Measurements from ENCODE around the gene ZMYND15. TPM values are rescaled to one million over a fixed set of nuclear protein-coding genes. Genes with fewer than 3 reads are reported as not detected.

Gene ZMYND15
- total and polyA plus RNA-seq, 2 of the 13 experiments (the other 11 are each of a cell fraction or from before 2014, with no cell fraction given), result 0.24 to 2.7 TPM

GRCh38 chr17:4789951-4790704 is 50.5 kb downstream of the ZMYND15 start (continued):
- peak; percentile 66; the same call in 1 of the 2 replicates for TF ChIP-seq IRX3 (CRISPR knock-in tag; IDR thresholded peaks at IDR 0.05; ENCODE audit: borderline replicate concordance, low read depth)
- TF ChIP-seq SRSF1 (optimal IDR thresholded peaks at IDR 0.05; ENCODE audit: low read depth, low read length), result no peak
- no peak for TF ChIP-seq AGO1 (IDR thresholded peaks at IDR 0.05; ENCODE audit: low read depth, low read length, poor library complexity, severe bottlenecking)
- peak; percentile 19; the same call in 1 of the 2 replicates for TF ChIP-seq ZNF547 (CRISPR knock-in tag; IDR thresholded peaks at IDR 0.05)
- TF ChIP-seq SP140L (CRISPR knock-in tag; IDR thresholded peaks at IDR 0.05; ENCODE audit: borderline replicate concordance), result no peak
- TF ChIP-seq ZBTB25 (CRISPR knock-in tag; IDR thresholded peaks at IDR 0.05), result no peak; the same call in 1 of the 2 replicates
- TF ChIP-seq DRAP1 (CRISPR knock-in tag; IDR thresholded peaks at IDR 0.05), result no peak; the same call in 1 of the 2 replicates
- TF ChIP-seq PHF5A (CRISPR knock-in tag; IDR thresholded peaks at IDR 0.05; ENCODE audit: low read depth, unreplicated experiment), result no peak
- TF ChIP-seq JUN (CRISPR knock-in tag; IDR thresholded peaks at IDR 0.05), result no peak
- TF ChIP-seq LBX2 (CRISPR knock-in tag; IDR thresholded peaks at IDR 0.05; ENCODE audit: borderline replicate concordance), result no peak
- peak; percentile 76; the same call in 1 of the 2 replicates for TF ChIP-seq ZNF431 (CRISPR knock-in tag; IDR thresholded peaks at IDR 0.05; ENCODE audit: borderline replicate concordance, low read depth)
- TF ChIP-seq SMC3 (IDR thresholded peaks at IDR 0.05; ENCODE audit: low read length), result peak; percentile 26; the same call in 1 of the 2 replicates
- TF ChIP-seq SMARCE1 (IDR thresholded peaks at IDR 0.05; ENCODE audit: borderline replicate concordance), result no peak
- TF ChIP-seq ZNF124 (CRISPR knock-in tag; IDR thresholded peaks at IDR 0.05), result no peak
- no peak for TF ChIP-seq CHD4 (IDR thresholded peaks at IDR 0.05; ENCODE audit: borderline replicate concordance, low read length)
- TF ChIP-seq KLF11 (CRISPR knock-in tag; IDR thresholded peaks at IDR 0.05), result no peak
- TF ChIP-seq HCFC1 (IDR thresholded peaks at IDR 0.05; ENCODE audit: low read depth, low read length), result no peak
- TF ChIP-seq GFI1 (CRISPR knock-in tag; IDR thresholded peaks at IDR 0.05; ENCODE audit: borderline replicate concordance), result peak; percentile 22; the same call in 1 of the 2 replicates
- peak; percentile 17; the same call in 1 of the 2 replicates for TF ChIP-seq ARID5B (CRISPR knock-in tag; IDR thresholded peaks at IDR 0.05)
- TF ChIP-seq RFX5 (IDR thresholded peaks at IDR 0.05; ENCODE audit: low read depth, low read length), result no peak
- no peak for TF ChIP-seq TBX2 (CRISPR knock-in tag; IDR thresholded peaks at IDR 0.05; ENCODE audit: borderline replicate concordance)
